Upper lobe of left lung (tissue), 6 donors: ENCODE results near the gene SERGEF. TPM values are rescaled to one million over a fixed set of nuclear protein-coding genes. Genes with fewer than 3 reads are reported as not detected.

Source experiments
- ATAC-seq, 2 donors: fragments of 200-7000 bp; cut with Tn5 transposase; one replicate each; pipeline ENCODE4 v1.9.1; 2022; ENCODE audit warnings: mild to moderate bottlenecking in 2 of 2, moderate library complexity in 2 of 2; ENCODE audit not compliant: low FRiP score in 2 of 2
- DNase-seq, 2 donors: peaks; one replicate each; pipeline ENCODE4 v3.0.0-alpha.2; 2019 to 2020
- H3K27ac ChIP-seq, 4 donors: fragments of 200-600 bp; sonication (generic); one replicate each; pipeline ENCODE4 v1.5.1; 2016 to 2019
- H3K27me3 ChIP-seq, 4 donors: fragments of 200-600 bp; sonication (generic); one replicate each; pipeline ENCODE4 v1.5.1; 2017 to 2019
- H3K36me3 ChIP-seq, 4 donors: fragments of 200-600 bp; sonication (generic); one replicate each; pipeline ENCODE4 v1.5.1; 2016 to 2019
- H3K4me1 ChIP-seq, 4 donors: fragments of 200-600 bp; sonication (generic); one replicate each; pipeline ENCODE4 v1.5.1; 2018 to 2019
- H3K4me3 ChIP-seq, 4 donors: fragments of 200-600 bp; sonication (generic); one replicate each; pipeline ENCODE4 v1.5.1; 2017 to 2019; ENCODE audit warnings: mild to moderate bottlenecking in 2 of 4, moderate library complexity in 1 of 4
- H3K9me3 ChIP-seq, 4 donors: fragments of 200-600 bp; sonication (generic); one replicate each; pipeline ENCODE4 v1.5.1; 2018 to 2019
- EP300 ChIP-seq, 4 donors: sonication (generic); formaldehyde crosslinking; IDR thresholded peaks; one replicate each; pipeline ENCODE4 v1.5.1; 2017; ENCODE audit warnings: antibody characterized with exemption in 4 of 4, control low read depth in 2 of 4
- POLR2A ChIP-seq, 4 donors: fragments of 450-650 bp; IDR thresholded peaks; one replicate each; pipeline ENCODE4 v1.5.1; 2016 to 2017; ENCODE audit warnings: antibody characterized with exemption in 4 of 4, mild to moderate bottlenecking in 2 of 4
- POLR2AphosphoS5 ChIP-seq, 2 donors: sonication (generic); formaldehyde crosslinking; IDR thresholded peaks; one replicate each; pipeline ENCODE4 v1.5.1; 2017; ENCODE audit warnings: antibody characterized with exemption in 2 of 2
- WGBS, 2 donors: methylation state at CpG; one replicate each; pipeline ENCODE4 v1.1.5; 2017 to 2018; 5-methylcytosine and 5-hydroxymethylcytosine counted together
- total RNA-seq, 6 donors: library from RNA; depleted of rRNA in 4 of 6; stranded (reverse); fragments of >200 nt in 4 of 6; gene quantifications; one replicate each; pipeline versions ENCODE4 v1.1.0 to v1.2.1, GENCODE V29; 2016 to 2021
- TF ChIP-seq, protein P1 (sequence below), 6 experiments: fragments of 450-650 bp in 4 of 6; fragments of 200-600 bp in 2 of 6; sonication (generic) in 2 of 6; IDR thresholded peaks; one replicate each; pipeline ENCODE4 v1.5.1; 2016 to 2019; ENCODE audit warnings: antibody characterized with exemption in 6 of 6
- donor health status: DM: no; HTN: no; CAD: no; lungs with moderate emphysema.
- donor health status: DM: no; HTN: yes; CAD: no; lungs with severe emphysema.

SERGEF gene
- total RNA-seq, 6 donors from 2014 or later = 21.7 to 40.5 (median 34.8) TPM

GRCh38 chr11:17763703-17764102 lies 249.1 kb downstream of the SERGEF start:
- no peak for DNase-seq
- Histone ChIP-seq H3K27me3 (no peaks in the 10 kb centered on the region), H3K4me3 (no peak overlapping the region), H3K9me3 (peaks cover 0 to 3% (median 0%) of the 10 kb centered on the region in 4 donors), H3K4me1 (no peaks in the 10 kb centered on the region), H3K36me3 (no peaks in the 10 kb centered on the region), H3K27ac (no peak overlapping the region)
- TF ChIP-seq EP300 (IDR thresholded peaks at IDR 0.05) (no peak), POLR2AphosphoS5 (IDR thresholded peaks at IDR 0.05) (no peak), POLR2A (IDR thresholded peaks at IDR 0.05) (no peak)
- TF ChIP-seq, protein P1, sequence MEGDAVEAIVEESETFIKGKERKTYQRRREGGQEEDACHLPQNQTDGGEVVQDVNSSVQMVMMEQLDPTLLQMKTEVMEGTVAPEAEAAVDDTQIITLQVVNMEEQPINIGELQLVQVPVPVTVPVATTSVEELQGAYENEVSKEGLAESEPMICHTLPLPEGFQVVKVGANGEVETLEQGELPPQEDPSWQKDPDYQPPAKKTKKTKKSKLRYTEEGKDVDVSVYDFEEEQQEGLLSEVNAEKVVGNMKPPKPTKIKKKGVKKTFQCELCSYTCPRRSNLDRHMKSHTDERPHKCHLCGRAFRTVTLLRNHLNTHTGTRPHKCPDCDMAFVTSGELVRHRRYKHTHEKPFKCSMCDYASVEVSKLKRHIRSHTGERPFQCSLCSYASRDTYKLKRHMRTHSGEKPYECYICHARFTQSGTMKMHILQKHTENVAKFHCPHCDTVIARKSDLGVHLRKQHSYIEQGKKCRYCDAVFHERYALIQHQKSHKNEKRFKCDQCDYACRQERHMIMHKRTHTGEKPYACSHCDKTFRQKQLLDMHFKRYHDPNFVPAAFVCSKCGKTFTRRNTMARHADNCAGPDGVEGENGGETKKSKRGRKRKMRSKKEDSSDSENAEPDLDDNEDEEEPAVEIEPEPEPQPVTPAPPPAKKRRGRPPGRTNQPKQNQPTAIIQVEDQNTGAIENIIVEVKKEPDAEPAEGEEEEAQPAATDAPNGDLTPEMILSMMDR (IDR thresholded peaks at IDR 0.05) = no peak
- WGBS, 2 donors = 56 to 64% methylated on average over 3 of the region's 3 CpGs
- ATAC-seq = no peak

DNA sequence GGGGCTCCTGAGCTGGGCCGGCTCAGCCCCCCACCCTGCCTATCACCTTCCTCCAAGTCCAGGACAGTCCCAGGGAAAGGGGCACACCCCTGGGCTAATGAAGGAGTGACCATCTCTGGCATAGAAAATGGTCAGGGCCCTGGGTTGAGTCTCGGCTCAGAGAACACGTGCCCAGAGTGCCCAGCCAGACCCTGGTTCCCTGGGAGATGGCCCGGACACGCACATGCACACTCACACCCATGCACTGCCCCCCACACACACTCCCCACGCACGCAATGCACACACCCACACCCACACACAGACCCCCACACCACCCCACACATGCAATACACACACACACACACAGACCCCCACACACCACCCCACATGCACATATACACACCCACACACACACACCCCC lies 249.6 kb downstream of the SERGEF start:
- H3K4me1 ChIP-seq = no peaks in the 10 kb centered on the region
- no peak overlapping the region for H3K4me3 ChIP-seq
- TF ChIP-seq POLR2AphosphoS5 (IDR thresholded peaks at IDR 0.05) = no peak
- TF ChIP-seq POLR2A (IDR thresholded peaks at IDR 0.05) = no peak
- TF ChIP-seq EP300 (IDR thresholded peaks at IDR 0.05) = no peak
- TF ChIP-seq, protein P1 (IDR thresholded peaks at IDR 0.05) = no peak
- H3K9me3 ChIP-seq = peaks cover 0 to 7% (median 0%) of the 10 kb centered on the region in 4 donors
- no peaks in the 10 kb centered on the region for H3K36me3 ChIP-seq
- DNase-seq = peak in 1 of 2 donors; percentile 33
- WGBS, 2 donors = 81 to 86% methylated on average over 6 to 7 of the region's 7 CpGs
- no peaks in the 10 kb centered on the region for H3K27me3 ChIP-seq
- no peak for ATAC-seq
- H3K27ac ChIP-seq = no peak overlapping the region

DNA sequence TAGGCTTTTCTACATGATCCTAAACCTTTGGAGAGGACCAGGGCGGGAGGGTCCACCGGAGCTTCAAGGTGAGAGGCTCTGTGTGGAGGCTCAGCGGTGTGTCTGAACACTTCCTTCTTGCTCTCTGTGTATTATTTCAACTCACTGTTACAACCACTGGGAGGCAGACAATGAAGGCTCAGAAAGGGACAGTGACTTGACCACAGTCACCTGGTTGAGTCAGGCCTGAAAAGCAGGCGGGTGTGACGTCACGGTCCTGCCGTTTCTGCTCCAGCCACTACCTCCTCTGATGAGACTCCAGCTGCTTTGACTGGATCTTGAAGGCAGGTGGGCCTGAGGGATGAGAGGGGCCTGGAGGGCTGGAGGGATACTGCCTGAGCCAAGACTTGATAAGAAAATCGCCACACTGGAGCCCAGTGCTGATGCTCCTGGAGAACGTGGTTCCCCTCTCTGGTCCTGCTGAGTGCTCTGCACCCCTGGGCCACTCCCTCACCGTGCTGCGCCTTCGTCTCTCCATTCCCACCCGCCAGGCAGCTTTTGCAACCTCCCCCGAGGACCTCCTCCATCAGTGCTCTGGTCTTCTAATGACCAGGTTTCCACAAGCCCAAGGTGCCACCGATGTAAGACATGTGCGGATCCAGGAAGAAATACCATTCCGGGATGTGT lies 250.4 kb downstream of the SERGEF start:
- DNase-seq (no peak), ATAC-seq (no peak)
- Histone ChIP-seq H3K27me3 (no peaks in the 10 kb centered on the region), H3K9me3 (peaks cover 0 to 7% (median 0%) of the 10 kb centered on the region in 4 donors), H3K4me1 (no peaks in the 10 kb centered on the region), H3K4me3 (no peak overlapping the region), H3K27ac (no peak overlapping the region), H3K36me3 (no peaks in the 10 kb centered on the region)
- no peak for TF ChIP-seq EP300 (IDR thresholded peaks at IDR 0.05)
- no peak for TF ChIP-seq POLR2A (IDR thresholded peaks at IDR 0.05)
- TF ChIP-seq, protein P1 (IDR thresholded peaks at IDR 0.05) = no peak
- no peak for TF ChIP-seq POLR2AphosphoS5 (IDR thresholded peaks at IDR 0.05)
- WGBS, 2 donors = 87 to 88% methylated on average over 17 of the region's 17 CpGs

GRCh38 chr11:17760102-17761029 lies 252.5 kb downstream of the SERGEF start:
- H3K27me3 ChIP-seq = no peaks in the 10 kb centered on the region
- no peak overlapping the region for H3K27ac ChIP-seq
- no peaks in the 10 kb centered on the region for H3K4me1 ChIP-seq
- DNase-seq (no peak), ATAC-seq (peak in 1 of 2 donors; percentile 52)
- WGBS, 2 donors = 52 to 59% methylated on average over 11 to 23 of the region's 23 CpGs
- H3K9me3 ChIP-seq = peaks cover 0 to 7% (median 0%) of the 10 kb centered on the region in 4 donors
- H3K4me3 ChIP-seq = no peak overlapping the region
- no peak for TF ChIP-seq EP300 (IDR thresholded peaks at IDR 0.05)
- TF ChIP-seq, protein P1 (IDR thresholded peaks at IDR 0.05) = peak in 3 of 6 experiments; percentile 44 to 54 (median 54)
- no peaks in the 10 kb centered on the region for H3K36me3 ChIP-seq
